H9 (cell line): ENCODE results near the gene PPP2R5B. TPM values are rescaled to one million over a fixed set of nuclear protein-coding genes. Genes with fewer than 3 reads are reported as not detected.

ENCODE experiments used
- DNase-seq: peaks from one replicate; pipeline ENCODE4 v3.0.0-alpha.2; 2017
- H2AFZ ChIP-seq: one replicate; pipeline ENCODE4 v1.6.1; 2013; ENCODE audit warnings: mild to moderate bottlenecking, low read length, control low read depth, moderate library complexity
- H2AK5ac ChIP-seq: 2 replicates; pipeline ENCODE4 v1.6.1; 2013; ENCODE audit warnings: low read length, control low read depth, mixed read lengths; ENCODE audit not compliant: insufficient read length
- H2BK120ac ChIP-seq: one replicate; pipeline ENCODE4 v1.6.1; 2013; ENCODE audit warnings: low read depth, mild to moderate bottlenecking, low read length, control low read depth, inconsistent platforms; ENCODE audit not compliant: poor library complexity, severe bottlenecking
- H2BK12ac ChIP-seq: 2 replicates; pipeline ENCODE4 v1.6.1; 2013; ENCODE audit warnings: low read length, control low read depth, mixed read lengths, low read depth; ENCODE audit not compliant: insufficient read length
- H2BK15ac ChIP-seq: 2 replicates; pipeline ENCODE4 v1.6.1; 2013; ENCODE audit warnings: low read depth, low read length, control low read depth
- H2BK20ac ChIP-seq: one replicate; pipeline ENCODE4 v1.6.1; 2013; ENCODE audit warnings: low read depth, mild to moderate bottlenecking, low read length, control low read depth, inconsistent platforms; ENCODE audit not compliant: poor library complexity, severe bottlenecking
- H2BK5ac ChIP-seq: 2 replicates; pipeline ENCODE4 v1.6.1; 2013; ENCODE audit warnings: low read length, control low read depth, mixed read lengths; ENCODE audit not compliant: insufficient read length
- H3K14ac ChIP-seq: 2 replicates; pipeline ENCODE4 v1.6.1; 2013; ENCODE audit warnings: low read length, control low read depth; ENCODE audit not compliant: insufficient read depth
- H3K18ac ChIP-seq: 2 replicates; pipeline ENCODE4 v1.6.1; 2013; ENCODE audit warnings: low read depth, mild to moderate bottlenecking, mixed read lengths, low read length, control low read depth; ENCODE audit not compliant: insufficient read length
- H3K23ac ChIP-seq: 2 replicates; pipeline ENCODE4 v1.6.1; 2013; ENCODE audit warnings: low read length, control low read depth, mixed read lengths, low read depth; ENCODE audit not compliant: insufficient read length
- H3K23me2 ChIP-seq: 2 replicates; pipeline ENCODE4 v1.6.1; 2013; ENCODE audit warnings: low read depth, mild to moderate bottlenecking, mixed read lengths, low read length, control low read depth; ENCODE audit not compliant: insufficient read length, poor library complexity, severe bottlenecking
- H3K27ac ChIP-seq: 2 replicates; pipeline ENCODE4 v1.5.1; 2013; ENCODE audit warnings: low read length, control low read depth, mixed read lengths, low read depth; ENCODE audit not compliant: insufficient read length
- H3K27me3 ChIP-seq: 2 replicates; pipeline ENCODE4 v1.6.1; 2013; ENCODE audit warnings: low read length, control low read depth, inconsistent platforms; ENCODE audit not compliant: insufficient read depth
- H3K4ac ChIP-seq: 2 replicates; pipeline ENCODE4 v1.6.1; 2013; ENCODE audit warnings: low read depth, mild to moderate bottlenecking, control low read depth, inconsistent platforms, low read length, moderate library complexity
- H3K4me1 ChIP-seq: 2 replicates; pipeline ENCODE4 v1.6.1; 2013; ENCODE audit warnings: low read length, control low read depth, inconsistent platforms; ENCODE audit not compliant: insufficient read depth
- H3K4me2 ChIP-seq: 2 replicates; pipeline ENCODE4 v1.6.1; 2013; ENCODE audit warnings: low read length, control low read depth, mixed read lengths; ENCODE audit not compliant: insufficient read length, insufficient read depth
- H3K56ac ChIP-seq: 2 replicates; pipeline ENCODE4 v1.6.1; 2013; ENCODE audit warnings: low read depth, mild to moderate bottlenecking, mixed read lengths, low read length, control low read depth; ENCODE audit not compliant: insufficient read length
- H3K79me1 ChIP-seq: 2 replicates; pipeline ENCODE4 v1.6.1; 2013; ENCODE audit warnings: low read depth, mild to moderate bottlenecking, moderate library complexity, low read length, control low read depth, inconsistent platforms; ENCODE audit not compliant: insufficient read depth, poor library complexity, severe bottlenecking
- H3K79me2 ChIP-seq: 2 replicates; pipeline ENCODE4 v1.6.1; 2013; ENCODE audit warnings: low read length, control low read depth, inconsistent platforms; ENCODE audit not compliant: insufficient read depth
- H3K9ac ChIP-seq: 2 replicates; pipeline ENCODE4 v1.6.1; 2013; ENCODE audit warnings: low read length, control low read depth, mixed read lengths; ENCODE audit not compliant: insufficient read length; ENCODE audit errors: extremely low read depth
- H3K9me3 ChIP-seq: one replicate; pipeline ENCODE4 v1.6.1; 2013; ENCODE audit warnings: low read depth, low read length, inconsistent platforms; ENCODE audit not compliant: control insufficient read depth
- H3T11ph ChIP-seq: one replicate; pipeline ENCODE4 v1.6.1; 2013; ENCODE audit warnings: mild to moderate bottlenecking, low read length, control low read depth, inconsistent platforms
- H4K20me1 ChIP-seq: one replicate; pipeline ENCODE4 v1.6.1; 2013; ENCODE audit not compliant: control insufficient read depth, insufficient read length, insufficient read depth
- H4K5ac ChIP-seq: 2 replicates; pipeline ENCODE4 v1.6.1; 2013; ENCODE audit warnings: low read depth, mild to moderate bottlenecking, mixed read lengths, low read length, control low read depth; ENCODE audit not compliant: insufficient read length
- H4K8ac ChIP-seq: replicated peaks from 2 replicates; pipeline ENCODE4 v1.6.1; 2013; ENCODE audit warnings: low read length, control low read depth, mixed read lengths, low read depth; ENCODE audit not compliant: insufficient read length
- H4K91ac ChIP-seq: 2 replicates; pipeline ENCODE4 v1.6.1; 2013; ENCODE audit warnings: low read depth, mild to moderate bottlenecking, moderate library complexity, mixed read lengths, low read length, control low read depth; ENCODE audit not compliant: insufficient read length
- H3K27ac Mint-ChIP-seq, 3 experiments: 2 replicates in 2 of 3; 3 replicates in 1 of 3; pipeline ENCODE4 v1.8.0; 2020 to 2021; ENCODE audit warnings: mixed read lengths in 3 of 3, mild to moderate bottlenecking in 1 of 3, moderate library complexity in 1 of 3
- H3K27me3 Mint-ChIP-seq: 2 replicates; pipeline ENCODE4 v1.8.0; 2021; ENCODE audit warnings: low read depth, mild to moderate bottlenecking, moderate library complexity, mixed read lengths
- H3K36me3 Mint-ChIP-seq, 3 experiments: 2 replicates in 2 of 3; 3 replicates in 1 of 3; pipeline ENCODE4 v1.8.0; 2020 to 2021; ENCODE audit warnings: low read depth in 3 of 3, mixed read lengths in 3 of 3; ENCODE audit not compliant: insufficient read depth in 1 of 3
- H3K4me1 Mint-ChIP-seq, 2 experiments: 2 replicates each; pipeline ENCODE4 v1.8.0; 2020; ENCODE audit warnings: mixed read lengths in 2 of 2
- H3K4me3 Mint-ChIP-seq, 2 experiments: 2 replicates in 1 of 2; 3 replicates in 1 of 2; pipeline ENCODE4 v1.8.0; 2020 to 2021; ENCODE audit warnings: mild to moderate bottlenecking in 2 of 2, mixed read lengths in 2 of 2, moderate library complexity in 1 of 2
- H3K9me3 Mint-ChIP-seq, 2 experiments: 2 replicates in 1 of 2; 3 replicates in 1 of 2; pipeline ENCODE4 v1.8.0; 2020; ENCODE audit warnings: mild to moderate bottlenecking in 2 of 2, mixed read lengths in 2 of 2, moderate library complexity in 1 of 2
- WGBS: extraction: QIAGEN DNeasy Blood & Tissue Kit; methylation state at CpG from one replicate; pipeline ENCODE4 v1.1.7; 2013; ENCODE audit warnings: missing lambda C conversion rate, low lambda C conversion rate, mixed read lengths; ENCODE audit not compliant: insufficient read length; ENCODE audit errors: extremely low coverage; 5-methylcytosine and 5-hydroxymethylcytosine counted together
- total RNA-seq: library from RNA; stranded (reverse); gene quantifications from 2 replicates; pipeline ENCODE4 v1.2.1, GENCODE V29; 2021
- TF ChIP-seq, protein P1 (sequence below): fragments of 200-600 bp; sonication (generic); conservative IDR thresholded peaks from 3 replicates; pipeline ENCODE4 v1.8.0; 2021; ENCODE audit warnings: antibody characterized with exemption, mild to moderate bottlenecking

Gene PPP2R5B
- total RNA-seq, 1 experiment from 2014 or later = 6.3 TPM

DNA sequence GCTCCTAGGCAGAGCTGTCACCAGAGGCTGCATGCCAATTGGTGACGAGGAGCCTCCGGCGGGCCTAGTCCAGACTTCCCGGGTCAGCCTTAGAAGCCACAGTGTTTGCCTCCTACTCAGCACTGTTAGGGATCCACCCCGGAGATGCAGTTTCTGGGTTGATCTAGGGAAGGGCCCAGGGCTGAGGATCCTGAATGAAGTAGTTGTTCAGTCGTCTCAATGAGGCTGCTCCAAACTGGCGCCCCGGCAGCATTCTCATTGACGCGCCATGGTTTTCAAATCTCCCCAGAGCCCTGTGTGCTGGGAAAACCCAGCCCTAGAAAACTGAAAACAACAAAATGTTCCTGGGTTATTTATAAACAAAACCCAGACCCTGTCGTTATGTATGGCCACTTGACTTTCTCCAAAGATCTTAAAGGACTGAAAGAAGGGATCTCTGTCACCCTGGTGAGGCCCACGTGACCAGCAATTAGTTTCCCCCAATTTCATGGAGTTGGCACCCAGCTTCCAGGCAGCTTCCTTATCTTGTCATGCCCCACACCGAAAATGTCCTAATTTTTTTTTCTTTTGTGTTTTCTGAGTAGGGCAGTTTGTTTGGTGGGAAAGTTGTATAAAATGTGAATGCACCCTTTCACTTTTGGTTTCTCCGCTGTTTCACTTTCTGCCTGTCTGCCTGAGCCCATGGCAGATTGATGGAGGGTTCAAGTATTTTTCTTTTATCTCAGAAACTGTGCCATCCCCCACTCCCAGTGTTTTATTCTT, 44.1 kb upstream of the PPP2R5B start:
- TF ChIP-seq, protein P1, sequence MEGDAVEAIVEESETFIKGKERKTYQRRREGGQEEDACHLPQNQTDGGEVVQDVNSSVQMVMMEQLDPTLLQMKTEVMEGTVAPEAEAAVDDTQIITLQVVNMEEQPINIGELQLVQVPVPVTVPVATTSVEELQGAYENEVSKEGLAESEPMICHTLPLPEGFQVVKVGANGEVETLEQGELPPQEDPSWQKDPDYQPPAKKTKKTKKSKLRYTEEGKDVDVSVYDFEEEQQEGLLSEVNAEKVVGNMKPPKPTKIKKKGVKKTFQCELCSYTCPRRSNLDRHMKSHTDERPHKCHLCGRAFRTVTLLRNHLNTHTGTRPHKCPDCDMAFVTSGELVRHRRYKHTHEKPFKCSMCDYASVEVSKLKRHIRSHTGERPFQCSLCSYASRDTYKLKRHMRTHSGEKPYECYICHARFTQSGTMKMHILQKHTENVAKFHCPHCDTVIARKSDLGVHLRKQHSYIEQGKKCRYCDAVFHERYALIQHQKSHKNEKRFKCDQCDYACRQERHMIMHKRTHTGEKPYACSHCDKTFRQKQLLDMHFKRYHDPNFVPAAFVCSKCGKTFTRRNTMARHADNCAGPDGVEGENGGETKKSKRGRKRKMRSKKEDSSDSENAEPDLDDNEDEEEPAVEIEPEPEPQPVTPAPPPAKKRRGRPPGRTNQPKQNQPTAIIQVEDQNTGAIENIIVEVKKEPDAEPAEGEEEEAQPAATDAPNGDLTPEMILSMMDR = no peak
- Mint-ChIP-seq H3K4me1 (peaks cover 23 to 26% of the 10 kb centered on the region in 2 experiments), H3K36me3 (peaks cover 0 to 2% (median 0%) of the 10 kb centered on the region in 3 experiments; a peak in 1 of 7 replicates), H3K27me3 (peaks cover 12% of the 10 kb centered on the region), H3K27ac (no peak overlapping the region; a peak in 1 of 7 replicates), H3K4me3 (peak overlapping the region; percentile 22 to 96; a peak in 4 of 5 replicates), H3K9me3 (no peaks in the 10 kb centered on the region; a peak in 1 of 5 replicates)
- H2AFZ ChIP-seq = no peak overlapping the region
- H2BK5ac ChIP-seq = no peak overlapping the region
- H4K20me1 ChIP-seq = no peaks in the 10 kb centered on the region
- no peak overlapping the region for H2BK15ac ChIP-seq
- H3K9ac ChIP-seq = no peak overlapping the region
- H2BK12ac ChIP-seq = no peak overlapping the region
- no peak overlapping the region for H3K4ac ChIP-seq
- H3K27me3 ChIP-seq = no peaks in the 10 kb centered on the region
- no peaks in the 10 kb centered on the region; the same call in 1 of the 2 replicates for H3K4me1 ChIP-seq
- peaks cover 19% of the 10 kb centered on the region for H3K23me2 ChIP-seq
- H3K27ac ChIP-seq = no peak overlapping the region
- no CpG with 5 or more reads among the region's 14 CpGs for WGBS
- no peaks in the 10 kb centered on the region for H3K79me2 ChIP-seq
- no peak for DNase-seq
- H2BK20ac ChIP-seq = no peak overlapping the region
- no peak overlapping the region for H4K5ac ChIP-seq
- no peak overlapping the region for H3T11ph ChIP-seq
- H3K79me1 ChIP-seq = no peaks in the 10 kb centered on the region
- H3K14ac ChIP-seq = no peak overlapping the region
- H3K56ac ChIP-seq = no peak overlapping the region
- no peak overlapping the region for H3K18ac ChIP-seq
- H2AK5ac ChIP-seq = no peak overlapping the region
- H3K9me3 ChIP-seq = no peaks in the 10 kb centered on the region
- H2BK120ac ChIP-seq = no peak overlapping the region
- H4K91ac ChIP-seq = no peak overlapping the region
- H3K4me2 ChIP-seq = no peak overlapping the region
- no peak overlapping the region for H4K8ac ChIP-seq
- no peak overlapping the region for H3K23ac ChIP-seq
